Lower leg skin (tissue), 4 donors: ENCODE data around the gene TCL1A. TPM values are rescaled to one million over a fixed set of nuclear protein-coding genes. Genes with fewer than 3 reads are reported as not detected.

Source experiments
- DNase-seq, 2 donors: peaks; one replicate each; pipeline ENCODE4 v3.0.0-alpha.2; 2019; ENCODE audit warnings: low spot score in 2 of 2
- H3K4me3 ChIP-seq: fragments of 200-600 bp; sonication (generic); 2 replicates; pipeline ENCODE4 v1.5.1; 2017; ENCODE audit warnings: mild to moderate bottlenecking, low read depth; ENCODE audit not compliant: poor library complexity, severe bottlenecking
- POLR2A ChIP-seq, 2 donors: fragments of 450-650 bp; IDR thresholded peaks; one replicate each; pipeline ENCODE4 v1.6.1; 2016 to 2017; ENCODE audit warnings: antibody characterized with exemption in 2 of 2, mild to moderate bottlenecking in 1 of 2, moderate library complexity in 1 of 2
- WGBS, 2 donors: methylation state at CpG; one replicate each; pipeline ENCODE4 v1.1.5; 2018; 5-methylcytosine and 5-hydroxymethylcytosine counted together
- intact Hi-C: fragments of 100-400 bp; cut with DNase I; formaldehyde crosslinking; loops from one replicate; pipeline ENCODE4 v1.15.0; 2023; ENCODE audit warnings: low total_unique reads
- total RNA-seq, 4 donors: library from RNA; depleted of rRNA; stranded (reverse); fragments of >200 nt; gene quantifications; one replicate each; pipeline ENCODE4 v1.1.0, GENCODE V29; 2016
- TF ChIP-seq, protein P1 (sequence below), 3 donors: fragments of 450-650 bp; IDR thresholded peaks; one replicate each; pipeline ENCODE4 v1.5.1; 2016; ENCODE audit warnings: antibody characterized with exemption in 3 of 3, mild to moderate bottlenecking in 3 of 3, moderate library complexity in 2 of 3

TCL1A gene
- total RNA-seq, 4 donors from 2014 or later, result not detected

DNA sequence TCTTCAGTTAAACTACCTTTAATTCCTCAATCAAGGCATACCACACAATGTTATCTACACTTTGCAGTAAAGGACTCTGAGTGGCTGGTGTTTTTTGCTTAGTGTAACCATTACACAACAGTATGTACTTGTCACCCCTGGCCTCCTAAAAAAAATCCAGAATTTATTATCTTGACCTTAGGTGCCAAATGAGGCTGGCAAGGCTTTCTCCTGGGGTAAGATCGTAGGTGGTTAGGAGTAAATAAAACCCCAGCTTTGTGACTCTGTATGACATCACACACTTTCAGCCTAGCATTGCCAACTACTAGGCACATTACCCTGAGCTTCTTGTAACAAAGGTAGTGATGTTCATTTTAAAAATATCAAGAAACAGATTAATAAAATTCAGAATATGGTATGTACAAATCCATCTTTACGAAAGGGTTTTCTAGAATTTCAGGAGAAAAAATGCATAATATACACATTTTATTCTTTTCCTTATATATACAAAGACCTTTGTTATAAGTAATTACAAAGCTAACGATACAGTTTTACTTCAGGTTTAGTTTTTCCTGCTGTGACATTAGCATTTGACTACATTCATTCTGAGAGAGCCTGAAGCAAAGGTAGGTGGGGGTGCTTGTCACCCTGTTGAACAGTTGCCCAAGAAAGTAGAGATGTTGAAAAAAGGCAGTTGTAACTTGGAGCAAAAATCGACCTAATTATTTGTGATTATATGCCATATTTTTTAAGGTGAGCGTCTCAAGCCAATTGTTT lies 13.5 kb downstream of the TCL1A start:
- DNase-seq, result no peak
- 44 to 54% methylated on average over 5 of the region's 5 CpGs for WGBS, 2 donors
- intact Hi-C loops, result no loop called here

DNA sequence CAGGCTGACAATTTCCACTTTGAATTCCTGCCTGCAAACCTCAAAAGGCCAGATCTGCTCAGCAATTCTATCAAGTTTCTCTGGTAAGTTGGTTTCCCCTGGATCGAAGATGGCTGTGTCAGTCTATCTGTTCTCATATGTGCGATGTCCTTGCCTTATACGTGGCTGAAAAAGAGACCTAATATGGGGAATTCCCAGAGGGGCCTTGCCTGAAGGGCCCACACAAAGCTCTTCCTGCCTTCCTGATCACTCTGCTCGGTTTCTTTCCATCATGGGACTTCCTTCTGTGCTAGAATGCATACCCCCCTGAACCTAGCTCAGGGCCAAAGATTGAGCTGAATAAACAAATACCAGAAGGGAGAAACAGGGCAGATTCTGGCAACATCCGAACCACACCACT lies 14.5 kb downstream of the TCL1A start:
- H3K4me3 ChIP-seq, result no peak overlapping the region
- WGBS, 2 donors, result 70 to 72% methylated on average over 5 of the region's 5 CpGs
- intact Hi-C loops, result no loop called here
- TF ChIP-seq, protein P1, sequence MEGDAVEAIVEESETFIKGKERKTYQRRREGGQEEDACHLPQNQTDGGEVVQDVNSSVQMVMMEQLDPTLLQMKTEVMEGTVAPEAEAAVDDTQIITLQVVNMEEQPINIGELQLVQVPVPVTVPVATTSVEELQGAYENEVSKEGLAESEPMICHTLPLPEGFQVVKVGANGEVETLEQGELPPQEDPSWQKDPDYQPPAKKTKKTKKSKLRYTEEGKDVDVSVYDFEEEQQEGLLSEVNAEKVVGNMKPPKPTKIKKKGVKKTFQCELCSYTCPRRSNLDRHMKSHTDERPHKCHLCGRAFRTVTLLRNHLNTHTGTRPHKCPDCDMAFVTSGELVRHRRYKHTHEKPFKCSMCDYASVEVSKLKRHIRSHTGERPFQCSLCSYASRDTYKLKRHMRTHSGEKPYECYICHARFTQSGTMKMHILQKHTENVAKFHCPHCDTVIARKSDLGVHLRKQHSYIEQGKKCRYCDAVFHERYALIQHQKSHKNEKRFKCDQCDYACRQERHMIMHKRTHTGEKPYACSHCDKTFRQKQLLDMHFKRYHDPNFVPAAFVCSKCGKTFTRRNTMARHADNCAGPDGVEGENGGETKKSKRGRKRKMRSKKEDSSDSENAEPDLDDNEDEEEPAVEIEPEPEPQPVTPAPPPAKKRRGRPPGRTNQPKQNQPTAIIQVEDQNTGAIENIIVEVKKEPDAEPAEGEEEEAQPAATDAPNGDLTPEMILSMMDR (IDR thresholded peaks at IDR 0.05), result no peak
- no peak for TF ChIP-seq POLR2A (IDR thresholded peaks at IDR 0.05)
- peak in 1 of 2 donors; percentile 42 for DNase-seq

More for the DNA sequence above, 13.5 kb downstream of the TCL1A start:
- no peak overlapping the region for H3K4me3 ChIP-seq
- TF ChIP-seq POLR2A (IDR thresholded peaks at IDR 0.05), result no peak
- TF ChIP-seq, protein P1 (IDR thresholded peaks at IDR 0.05), result no peak

DNA sequence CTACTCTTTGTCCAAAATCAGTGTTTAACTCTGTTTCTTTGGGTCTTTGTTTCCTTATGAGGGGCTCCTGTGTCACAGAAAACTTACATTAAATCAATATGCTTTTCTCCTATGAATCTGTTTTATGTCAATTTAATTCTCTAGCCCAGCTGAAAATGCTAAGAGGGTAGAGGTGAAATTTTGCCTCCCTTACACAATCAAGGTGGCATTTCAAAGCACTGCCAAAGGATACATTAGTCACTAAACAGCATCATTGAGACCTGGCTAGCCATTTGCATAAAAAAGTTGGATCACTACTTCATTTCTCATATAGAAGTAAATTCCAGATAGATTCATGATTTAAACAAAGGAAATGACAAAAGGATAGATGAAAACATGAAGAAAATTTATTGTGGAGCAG lies 15.6 kb downstream of the TCL1A start:
- no peak overlapping the region for H3K4me3 ChIP-seq
- no peak for TF ChIP-seq POLR2A (IDR thresholded peaks at IDR 0.05)
- TF ChIP-seq, protein P1 (IDR thresholded peaks at IDR 0.05), result no peak
- intact Hi-C loops, result no loop called here
- no peak for DNase-seq

DNA sequence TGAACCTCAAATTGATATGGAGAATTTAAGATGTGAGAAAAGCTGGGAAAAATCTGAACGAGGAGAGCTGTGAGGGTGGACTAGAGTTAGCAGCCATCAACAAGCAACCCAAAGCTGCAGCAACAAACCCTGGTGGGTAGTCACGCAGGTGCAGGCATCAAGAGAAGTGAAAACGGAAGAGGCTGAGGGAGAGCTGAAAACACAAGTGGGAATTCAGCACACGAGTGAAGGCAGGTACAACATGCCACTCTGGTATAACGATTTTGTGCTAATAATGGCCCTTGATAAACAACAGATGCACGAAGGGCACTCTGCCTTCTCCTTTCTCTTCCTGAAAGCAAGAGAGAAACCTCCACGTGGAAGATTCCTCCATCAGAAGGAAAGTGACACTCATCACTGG lies 16.2 kb downstream of the TCL1A start:
- intact Hi-C loops, result no loop called here
- WGBS, 2 donors, result 56 to 64% methylated on average over 7 of the region's 7 CpGs
- no peak overlapping the region for H3K4me3 ChIP-seq
- TF ChIP-seq POLR2A (IDR thresholded peaks at IDR 0.05), result no peak
- TF ChIP-seq, protein P1 (IDR thresholded peaks at IDR 0.05), result no peak
- peak in 1 of 2 donors; percentile 39 for DNase-seq

DNA sequence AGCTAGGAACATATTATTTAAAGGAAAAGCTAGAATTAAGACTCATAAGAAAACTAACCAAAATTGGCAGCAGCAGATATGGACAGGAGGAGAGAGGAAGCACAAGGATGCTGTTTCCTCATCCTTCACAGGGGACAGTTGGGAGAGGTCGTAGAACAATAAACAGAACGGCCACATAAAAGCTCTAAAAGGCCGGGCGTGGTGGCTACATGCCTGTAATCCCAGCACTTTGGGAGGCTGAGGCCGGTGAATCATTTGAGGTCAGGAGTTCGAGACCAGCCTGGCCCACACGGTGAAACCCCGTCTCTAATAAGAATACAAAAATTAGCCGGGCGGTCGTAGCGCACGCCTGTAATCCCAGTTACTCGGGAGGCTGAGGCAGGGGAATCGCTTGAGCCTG lies 17.2 kb downstream of the TCL1A start:
- DNase-seq, result peak in 1 of 2 donors; percentile 25
- WGBS, 2 donors, result 68 to 70% methylated on average over 15 of the region's 15 CpGs
- TF ChIP-seq POLR2A (IDR thresholded peaks at IDR 0.05), result no peak
- TF ChIP-seq, protein P1 (IDR thresholded peaks at IDR 0.05), result no peak
- no peak overlapping the region for H3K4me3 ChIP-seq
- intact Hi-C loops, result no loop called here

DNA sequence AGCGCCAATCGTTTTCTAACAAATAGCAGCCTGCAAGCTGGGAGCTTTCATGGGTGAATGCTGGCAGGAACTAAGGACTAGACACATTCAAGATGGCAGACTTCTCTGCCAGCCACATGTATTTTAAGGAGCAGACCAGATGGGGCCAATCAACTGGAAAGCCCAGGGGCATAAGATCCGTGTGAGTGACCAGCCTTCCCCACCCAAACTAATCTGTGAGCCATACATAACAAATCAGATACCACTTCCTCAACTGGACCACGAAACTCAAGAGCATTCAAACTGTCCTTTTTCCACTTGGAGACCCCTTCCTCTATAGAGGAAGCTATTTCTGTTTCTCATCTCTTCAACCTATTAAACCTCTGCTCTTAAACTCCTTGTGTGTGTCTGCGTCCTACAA lies 18.0 kb downstream of the TCL1A start:
- no peak overlapping the region for H3K4me3 ChIP-seq
- DNase-seq, result peak in 1 of 2 donors; percentile 45
- TF ChIP-seq, protein P1 (IDR thresholded peaks at IDR 0.05), result no peak
- WGBS, 2 donors, result 67 to 74% methylated on average over 5 of the region's 5 CpGs
- intact Hi-C loops, result no loop called here
